ENCODE measurements around the gene TSFM. TPM values are rescaled to one million over a fixed set of nuclear protein-coding genes. Genes with fewer than 3 reads are reported as not detected.

Gene TSFM
- total RNA-seq, 2 donors from 2014 or later: 15.9 to 16.4 TPM

GRCh38 chr12:57744777-57745484 lies 37.7 kb upstream of the TSFM start, which contains the start of gene TSPAN31:
Gene TSPAN31, plus strand, starts transcription at chr12:57745039. Its CDS starts 116 bp downstream, at chr12:57745155.
- intact Hi-C loops (cut with DNase I): no loop called here
- DNase-seq (ENCODE audit: low spot score): peak; percentile 99

GRCh38 chr12:57745485-57745881 lies 37.1 kb upstream of the TSFM start:
- intact Hi-C loops (cut with DNase I): no loop called here
- DNase-seq (ENCODE audit: low spot score): peak; percentile 40

GRCh38 chr12:57746025-57746424 lies 36.6 kb upstream of the TSFM start:
- DNase-seq (ENCODE audit: low spot score): no peak
- intact Hi-C loops (cut with DNase I): no loop called here

GRCh38 chr12:57749061-57749460 lies 33.5 kb upstream of the TSFM start:
- intact Hi-C loops (cut with DNase I): no loop called here
- DNase-seq (ENCODE audit: low spot score): no peak

GRCh38 chr12:57750561-57751431 lies 31.8 kb upstream of the TSFM start:
- no peak for DNase-seq (ENCODE audit: low spot score)
- intact Hi-C loops (cut with DNase I): no loop called here

GRCh38 chr12:57751432-57751787 lies 31.2 kb upstream of the TSFM start:
- intact Hi-C loops (cut with DNase I): no loop called here
- DNase-seq (ENCODE audit: low spot score): no peak

- intact Hi-C loops (cut with DNase I): no loop called here
These were observed 30.6 kb upstream of the TSFM start, which contains the start of gene CDK4 for GRCh38 chr12:57751788-57752667. Gene CDK4, minus strand, starts transcription at chr12:57752310. Its CDS starts 593 bp downstream, at chr12:57751717.

GRCh38 chr12:57752668-57753000 lies 30.0 kb upstream of the TSFM start:
- intact Hi-C loops (cut with DNase I): no loop called here
- DNase-seq (ENCODE audit: low spot score): no peak

More at GRCh38 chr12:57751788-57752667, 30.6 kb upstream of the TSFM start, which contains the start of gene CDK4:
- DNase-seq (ENCODE audit: low spot score): peak; percentile 100

GRCh38 chr12:57753756-57754337 lies 28.7 kb upstream of the TSFM start:
- DNase-seq (ENCODE audit: low spot score): no peak
- intact Hi-C loops (cut with DNase I): loop anchor here in 1 of 2 donors (1.0 kb wide), 1 partner anchor 142 kb away; no protein-coding TSS in a partner anchor

- DNase-seq (ENCODE audit: low spot score): no peak
- intact Hi-C loops (cut with DNase I): loop anchor here in 1 of 2 donors (1.0 kb wide), 1 partner anchor 142 kb away; no protein-coding TSS in a partner anchor
These were observed 28.0 kb upstream of the TSFM start, which contains the start of gene MARCHF9 for GRCh38 chr12:57754411-57755193. Gene MARCHF9, plus strand, starts transcription at chr12:57755103. Its CDS starts 426 bp downstream, at chr12:57755529.

- intact Hi-C loops (cut with DNase I): no loop called here
- no peak for DNase-seq (ENCODE audit: low spot score)
These were observed 27.5 kb upstream of the TSFM start for GRCh38 chr12:57755194-57755453.

- no peak for DNase-seq (ENCODE audit: low spot score)
- intact Hi-C loops (cut with DNase I): no loop called here
These were observed 26.9 kb upstream of the TSFM start for GRCh38 chr12:57755454-57756372.

GRCh38 chr12:57756406-57757341 lies 25.9 kb upstream of the TSFM start:
- intact Hi-C loops (cut with DNase I): no loop called here
- no peak for DNase-seq (ENCODE audit: low spot score)

- DNase-seq (ENCODE audit: low spot score): no peak
- intact Hi-C loops (cut with DNase I): no loop called here
These were observed 24.8 kb upstream of the TSFM start for GRCh38 chr12:57757771-57758170.

- intact Hi-C loops (cut with DNase I): no loop called here
- DNase-seq (ENCODE audit: low spot score): no peak
These were observed 23.8 kb upstream of the TSFM start for GRCh38 chr12:57758552-57759359.

All from posterior vena cava (tissue), 2 donors.